ENCODE data around the gene CDK8. TPM values are rescaled to one million over a fixed set of nuclear protein-coding genes. Genes with fewer than 3 reads are reported as not detected.

Gene CDK8
- total and polyA plus RNA-seq, 10 of the 15 experiments (the other 5 are each of a cell fraction or from before 2014, with no cell fraction given): 8.6 to 23.5 (median 12.5) TPM

DNA sequence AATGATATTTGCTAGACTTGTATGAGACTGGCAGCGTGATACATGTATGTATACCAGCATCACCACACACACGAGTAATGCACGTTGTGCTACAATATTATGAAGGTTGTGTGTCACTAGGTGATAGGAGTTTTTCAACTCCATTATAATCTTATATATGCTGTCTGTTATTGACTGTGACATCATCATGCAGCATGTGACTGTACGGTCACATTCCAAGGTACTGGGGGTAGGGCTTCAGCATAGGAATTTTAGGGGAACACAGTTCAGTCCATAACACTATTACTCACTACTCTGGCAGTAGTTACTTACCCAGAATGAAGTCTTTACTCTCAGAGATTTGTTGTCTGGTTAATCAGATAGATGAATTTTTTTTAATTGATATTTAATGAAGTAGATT lies 91.1 kb downstream of the CDK8 start:
- SMC1A ChIA-PET (ENCODE audit: uncharacterized antibody, unreplicated experiment): no interaction called here
- 100% methylated on average over 4 of the region's 4 CpGs for WGBS (ENCODE audit: insufficient coverage, insufficient replicate concordance, low lambda C conversion rate, missing lambda C conversion rate)

More for the DNA sequence above, 91.1 kb downstream of the CDK8 start:
- Histone ChIP-seq H4K20me1 (ENCODE audit: control insufficient read depth, insufficient read depth) (no peaks in the 10 kb centered on the region), H3K4me3 (no peak overlapping the region), H3K9me3 (replicated peaks; ENCODE audit: control insufficient read depth, insufficient read depth, low read length) (no peaks in the 10 kb centered on the region), H3K4me1 (ENCODE audit: control insufficient read depth, insufficient read depth, low read length) (no peaks in the 10 kb centered on the region), H3K4me2 (ENCODE audit: control insufficient read depth, insufficient read depth) (no peak overlapping the region), H3K36me3 (ENCODE audit: control insufficient read depth in 2 of 2, insufficient read depth in 2 of 2, low read length in 1 of 2) (peaks cover 0 to 2% of the 10 kb centered on the region in 2 experiments; a peak in 1 of 4 replicates), H3K27ac (ENCODE audit: control insufficient read depth, insufficient read depth) (no peak overlapping the region), H3K79me2 (ENCODE audit: control insufficient read depth, insufficient read depth, low read length) (no peaks in the 10 kb centered on the region), H3K9ac (ENCODE audit: control insufficient read depth, insufficient read depth, low read length) (no peak overlapping the region), H3K27me3 (replicated peaks in 1 of 2; ENCODE audit: control insufficient read depth in 2 of 2, insufficient read depth in 2 of 2, low read length in 1 of 2) (no peaks in the 10 kb centered on the region), H2AFZ (ENCODE audit: control insufficient read depth, low read depth, low read length) (no peak overlapping the region)
- ChIA-PET POLR2A (no interaction called here), RAD21 (ENCODE audit: unreplicated experiment) (no interaction called here), CTCF (no interaction called here)
- no peak for DNase-seq (ENCODE audit: low read depth, low spot score)
- FAIRE-seq: no peak
- in situ Hi-C loops (cut with MboI) (no loop called here), intact Hi-C loops (cut with micrococcal nuclease; ENCODE audit: unreplicated experiment) (no loop called here)
- TF ChIP-seq SIX5 (IDR thresholded peaks at IDR 0.05; ENCODE audit: low read depth, low read length, severe bottlenecking) (no peak), EGR1 (IDR thresholded peaks at IDR 0.05; ENCODE audit: borderline replicate concordance in 1 of 2, low read depth in 2 of 2, low read length in 2 of 2) (no peak), NR2C1 (IDR thresholded peaks at IDR 0.05) (no peak), NR2C2 (IDR thresholded peaks at IDR 0.05; ENCODE audit: borderline replicate concordance, control insufficient read depth, insufficient read length, low read depth) (no peak), MTA2 (IDR thresholded peaks at IDR 0.05; ENCODE audit: low read depth) (no peak), HDAC6 (IDR thresholded peaks at IDR 0.05; ENCODE audit: unreplicated experiment) (no peak), TCF3 (IDR thresholded peaks at IDR 0.05; ENCODE audit: borderline replicate concordance, insufficient read depth, low read depth, low read length) (no peak), KAT2A (conservative IDR thresholded peaks at IDR 0.05; ENCODE audit: control insufficient read depth, low read depth, low read length) (no peak)
- TF ChIP-seq, protein P1, sequence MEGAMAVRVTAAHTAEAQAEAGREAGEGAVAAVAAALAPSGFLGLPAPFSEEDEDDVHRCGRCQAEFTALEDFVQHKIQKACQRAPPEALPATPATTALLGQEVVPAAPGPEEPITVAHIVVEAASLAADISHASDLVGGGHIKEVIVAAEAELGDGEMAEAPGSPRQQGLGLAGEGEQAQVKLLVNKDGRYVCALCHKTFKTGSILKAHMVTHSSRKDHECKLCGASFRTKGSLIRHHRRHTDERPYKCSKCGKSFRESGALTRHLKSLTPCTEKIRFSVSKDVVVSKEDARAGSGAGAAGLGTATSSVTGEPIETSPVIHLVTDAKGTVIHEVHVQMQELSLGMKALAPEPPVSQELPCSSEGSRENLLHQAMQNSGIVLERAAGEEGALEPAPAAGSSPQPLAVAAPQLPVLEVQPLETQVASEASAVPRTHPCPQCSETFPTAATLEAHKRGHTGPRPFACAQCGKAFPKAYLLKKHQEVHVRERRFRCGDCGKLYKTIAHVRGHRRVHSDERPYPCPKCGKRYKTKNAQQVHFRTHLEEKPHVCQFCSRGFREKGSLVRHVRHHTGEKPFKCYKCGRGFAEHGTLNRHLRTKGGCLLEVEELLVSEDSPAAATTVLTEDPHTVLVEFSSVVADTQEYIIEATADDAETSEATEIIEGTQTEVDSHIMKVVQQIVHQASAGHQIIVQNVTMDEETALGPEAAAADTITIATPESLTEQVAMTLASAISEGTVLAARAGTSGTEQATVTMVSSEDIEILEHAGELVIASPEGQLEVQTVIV (IDR thresholded peaks at IDR 0.05; ENCODE audit: borderline replicate concordance, partially characterized antibody): no peak
- TF ChIP-seq, protein P2, sequence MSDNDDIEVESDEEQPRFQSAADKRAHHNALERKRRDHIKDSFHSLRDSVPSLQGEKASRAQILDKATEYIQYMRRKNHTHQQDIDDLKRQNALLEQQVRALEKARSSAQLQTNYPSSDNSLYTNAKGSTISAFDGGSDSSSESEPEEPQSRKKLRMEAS (IDR thresholded peaks at IDR 0.05; ENCODE audit: low read depth, low read length): no peak
- BruUV-seq (replicated peaks): no TSS peak
- no peak for ATAC-seq

Measured in GM12878 (cell line).